ENCODE results near the gene RNASEH1.

Gene RNASEH1

GRCh38 chr2:3553946-3554345, 4.2 kb downstream of the RNASEH1 start:
- no peak for DNase-seq (ENCODE audit: low read depth)

- no peak for DNase-seq (ENCODE audit: low read depth)
These were observed 10.2 kb downstream of the RNASEH1 start for GRCh38 chr2:3547915-3548314.

- no peak for DNase-seq (ENCODE audit: low read depth)
These were observed 12.2 kb downstream of the RNASEH1 start for GRCh38 chr2:3545788-3546478.

GRCh38 chr2:3543023-3543683, 15.0 kb downstream of the RNASEH1 start:
- no peak for DNase-seq (ENCODE audit: low read depth)

- DNase-seq (ENCODE audit: low read depth) = no peak
These were observed 16.0 kb downstream of the RNASEH1 start for GRCh38 chr2:3542107-3542506.

- no peak for DNase-seq (ENCODE audit: low read depth)
These were observed 18.3 kb downstream of the RNASEH1 start for GRCh38 chr2:3539836-3540235.

GRCh38 chr2:3536682-3537632, 21.2 kb downstream of the RNASEH1 start:
- DNase-seq (ENCODE audit: low read depth) = no peak

- no peak for DNase-seq (ENCODE audit: low read depth)
These were observed 22.1 kb downstream of the RNASEH1 start for GRCh38 chr2:3535794-3536681.

GRCh38 chr2:3535467-3535793, 22.7 kb downstream of the RNASEH1 start:
- no peak for DNase-seq (ENCODE audit: low read depth)

- DNase-seq (ENCODE audit: low read depth) = no peak
These were observed 23.8 kb downstream of the RNASEH1 start for GRCh38 chr2:3534251-3534814.

GRCh38 chr2:3533836-3534235, 24.3 kb downstream of the RNASEH1 start:
- DNase-seq (ENCODE audit: low read depth) = no peak

- DNase-seq (ENCODE audit: low read depth) = no peak
These were observed 25.2 kb downstream of the RNASEH1 start for GRCh38 chr2:3532941-3533340.

- DNase-seq (ENCODE audit: low read depth) = no peak
These were observed 28.7 kb downstream of the RNASEH1 start for GRCh38 chr2:3529316-3530025.

GRCh38 chr2:3527886-3528785, 30.0 kb downstream of the RNASEH1 start:
- DNase-seq (ENCODE audit: low read depth) = no peak

- DNase-seq (ENCODE audit: low read depth) = no peak
These were observed 31.3 kb downstream of the RNASEH1 start for GRCh38 chr2:3526871-3527270.

GRCh38 chr2:3523551-3524041, 34.5 kb downstream of the RNASEH1 start:
- no peak for DNase-seq (ENCODE audit: low read depth)

GRCh38 chr2:3522961-3523421, 35.1 kb downstream of the RNASEH1 start:
- DNase-seq (ENCODE audit: low read depth) = no peak

- DNase-seq (ENCODE audit: low read depth) = no peak
These were observed 37.5 kb downstream of the RNASEH1 start for GRCh38 chr2:3520591-3520990.

Data from stimulated activated CD8-positive, alpha-beta memory T cell treated with anti-CD3 and anti-CD28 coated beads, Interleukin-4, amount 100 ng/mL, for 24 hours (primary cell).